Effector CD8-positive, alpha-beta T cell (primary cell): ENCODE measurements around the gene KCTD15.

ENCODE experiments used
- DNase-seq: peaks from one replicate; lab custom pipeline; 2025; lab: John Stamatoyannopoulos, UW
- total RNA-seq, 4 experiments: gene quantifications; one replicate each; lab custom pipeline; 2026; lab: John Stamatoyannopoulos, UW

Gene KCTD15, protein sequence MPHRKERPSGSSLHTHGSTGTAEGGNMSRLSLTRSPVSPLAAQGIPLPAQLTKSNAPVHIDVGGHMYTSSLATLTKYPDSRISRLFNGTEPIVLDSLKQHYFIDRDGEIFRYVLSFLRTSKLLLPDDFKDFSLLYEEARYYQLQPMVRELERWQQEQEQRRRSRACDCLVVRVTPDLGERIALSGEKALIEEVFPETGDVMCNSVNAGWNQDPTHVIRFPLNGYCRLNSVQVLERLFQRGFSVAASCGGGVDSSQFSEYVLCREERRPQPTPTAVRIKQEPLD
- 1.8 to 3.7 (median 2.9) reads per million in 4 experiments for total RNA-seq

DNA sequence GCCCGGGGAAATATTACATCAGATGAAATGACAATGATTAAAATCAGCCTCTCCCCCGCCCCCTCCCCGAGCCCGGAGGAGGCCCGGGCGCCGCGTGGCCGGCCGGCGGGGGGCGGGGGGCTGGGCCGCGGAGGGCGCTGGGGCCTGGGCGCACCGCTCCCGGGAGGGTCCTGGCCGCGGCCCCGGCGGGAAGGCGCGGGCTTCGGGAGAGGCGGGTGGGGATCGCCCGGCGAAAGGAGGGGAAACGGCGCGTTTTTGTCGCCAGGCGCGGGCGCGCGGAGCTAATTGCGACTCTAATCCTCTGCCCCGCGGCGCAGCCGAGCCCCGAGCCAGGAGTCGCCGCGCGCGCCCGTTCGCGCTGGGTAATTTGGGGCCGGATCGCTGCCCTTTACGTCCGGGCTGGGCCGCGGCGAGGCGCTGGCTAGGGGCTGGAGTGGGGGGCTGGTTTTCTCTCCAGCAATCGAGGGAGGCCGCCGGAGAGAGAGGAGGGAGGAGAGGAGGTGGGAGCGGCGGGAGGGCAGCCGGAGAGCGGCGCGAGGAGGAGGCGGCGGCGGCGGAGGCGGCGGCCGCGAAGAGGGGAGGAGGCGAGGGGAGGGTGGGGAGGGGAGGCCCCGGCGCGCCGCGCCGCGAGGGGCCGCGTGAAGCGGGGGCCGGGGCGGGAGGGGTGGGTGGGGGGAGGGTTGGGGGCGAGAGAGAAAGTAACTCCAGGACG lies at the start of gene KCTD15:
Gene KCTD15, plus strand, starts transcription at position 707 of the 712 bp plus-strand sequence. CDS start 3,585 bp downstream, outside the sequence.
- DNase-seq: no peak

DNA sequence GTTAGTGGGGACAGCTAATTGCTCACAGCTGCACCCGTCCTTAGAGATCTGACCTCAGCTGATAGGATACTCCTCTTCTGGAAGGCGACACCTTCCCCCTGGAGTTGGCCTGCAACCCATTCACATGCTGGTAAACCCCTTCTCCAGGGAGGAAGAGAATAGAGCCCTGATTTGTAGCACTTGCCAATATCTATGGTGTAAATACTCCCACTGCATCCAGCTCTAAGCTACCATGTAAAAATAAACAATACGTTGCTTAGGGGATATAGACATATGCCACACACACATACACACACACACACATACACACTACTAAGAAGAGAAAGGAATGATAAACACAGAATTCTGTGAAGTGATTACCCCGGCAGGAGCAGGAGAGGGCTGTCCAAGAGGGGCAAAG lies 49.4 kb upstream of the KCTD15 start:
- DNase-seq: no peak

DNA sequence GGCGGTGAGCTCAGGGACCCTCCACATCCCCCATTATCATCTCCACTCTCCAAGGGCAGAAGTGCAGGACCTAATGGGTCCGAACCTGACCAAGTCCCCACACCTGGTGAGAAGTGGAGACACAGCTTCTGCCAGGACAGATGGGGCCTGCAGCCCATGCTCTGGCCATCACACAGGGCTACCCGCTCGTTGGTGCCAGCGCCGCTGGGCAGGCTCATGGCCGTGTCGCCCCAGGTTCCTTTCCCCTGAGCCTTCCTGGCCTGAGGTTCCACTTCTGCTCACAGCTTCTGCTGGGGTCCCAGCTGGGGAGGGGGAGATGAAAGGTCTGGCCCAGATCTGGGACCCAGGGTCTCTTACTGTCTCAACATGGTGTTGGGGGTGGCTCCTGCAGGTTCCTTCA lies 48.4 kb upstream of the KCTD15 start:
- DNase-seq: no peak

DNA sequence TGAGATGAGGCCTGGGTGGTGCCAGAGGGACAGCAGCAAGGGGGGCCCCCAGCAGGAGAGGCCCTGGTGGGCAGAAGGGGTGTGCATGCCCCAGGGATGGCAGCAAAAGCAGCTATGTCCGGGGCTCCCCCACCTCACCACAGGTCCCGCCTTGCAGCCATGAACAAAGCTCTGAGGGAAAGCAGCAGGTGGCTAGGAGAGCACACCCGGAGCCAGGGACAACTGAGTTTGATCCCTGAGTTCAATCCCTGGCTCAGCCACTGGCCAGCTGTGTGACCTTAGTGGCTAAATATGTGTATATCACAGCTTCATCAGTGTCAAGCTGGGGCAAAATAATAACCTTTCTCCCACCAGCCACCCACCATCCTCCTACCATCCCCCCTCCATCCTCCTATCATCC lies 47.7 kb upstream of the KCTD15 start:
- DNase-seq: no peak

DNA sequence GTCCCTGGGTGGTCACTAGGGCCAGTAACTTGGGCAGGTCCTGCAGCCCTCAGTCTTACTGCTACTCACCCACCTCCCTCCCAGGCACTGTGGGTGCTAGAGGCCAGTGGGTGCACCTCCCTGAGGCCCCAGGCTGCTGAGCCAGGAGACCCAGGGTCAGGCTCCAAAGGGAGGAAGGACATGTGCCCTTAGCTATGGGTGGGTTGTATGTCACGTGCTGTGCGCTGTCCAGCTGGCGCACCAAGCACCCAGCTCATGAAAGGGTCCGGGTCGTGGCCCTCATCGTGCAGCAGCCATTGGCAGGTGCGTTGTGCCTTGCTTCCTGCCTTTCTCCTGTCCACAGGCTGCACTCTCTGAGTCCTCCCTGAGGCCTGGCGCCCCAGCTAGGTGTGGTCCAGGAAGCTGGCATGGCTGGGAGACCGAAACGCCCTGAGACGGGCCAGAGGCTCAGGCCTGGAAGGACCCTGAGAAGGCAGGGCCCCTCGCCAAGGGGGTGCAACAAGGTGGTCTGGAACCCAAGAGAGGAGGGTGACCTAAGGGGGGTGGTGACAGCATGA lies 47.0 kb upstream of the KCTD15 start:
- DNase-seq: no peak

DNA sequence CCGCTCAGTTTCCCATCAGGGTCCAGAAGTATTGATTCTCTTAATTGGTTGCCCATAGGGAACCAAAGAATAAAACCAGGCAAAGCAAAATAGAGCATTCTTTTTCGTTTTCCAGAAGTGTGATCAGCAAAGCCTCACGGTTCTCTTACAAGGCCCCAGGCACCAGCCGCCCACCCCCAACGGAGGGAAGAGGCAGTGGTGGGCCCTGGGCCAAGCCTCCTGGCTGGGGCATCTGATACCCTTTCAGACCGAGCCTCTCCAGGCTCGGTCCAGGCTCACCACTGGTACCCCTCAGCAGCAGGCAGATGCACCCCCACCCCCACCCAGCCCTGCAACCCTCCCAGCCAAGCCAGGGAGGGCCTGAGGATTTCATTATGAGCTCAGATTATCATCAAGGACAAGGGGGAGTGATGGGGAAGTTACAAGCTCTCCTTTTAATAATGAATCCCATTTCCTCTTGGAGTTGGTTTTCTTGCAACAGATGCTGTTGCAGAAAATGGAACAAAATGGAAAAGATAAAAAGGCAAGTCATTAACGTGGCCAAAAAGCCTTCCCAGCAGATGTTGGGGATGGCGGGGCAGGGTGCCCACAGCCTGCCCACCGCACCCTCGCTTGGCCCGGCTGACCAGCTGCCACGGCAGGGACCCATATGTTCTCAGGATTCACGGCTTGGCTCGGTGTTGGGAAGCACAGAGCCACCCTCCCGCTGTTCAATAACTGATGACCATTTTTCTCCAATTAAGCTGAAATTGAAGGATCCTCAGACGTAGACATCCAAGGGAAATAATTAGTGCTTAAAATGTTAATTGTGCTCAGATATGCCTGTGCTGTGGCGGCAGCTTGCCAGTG lies 45.9 kb upstream of the KCTD15 start:
- DNase-seq: no peak

DNA sequence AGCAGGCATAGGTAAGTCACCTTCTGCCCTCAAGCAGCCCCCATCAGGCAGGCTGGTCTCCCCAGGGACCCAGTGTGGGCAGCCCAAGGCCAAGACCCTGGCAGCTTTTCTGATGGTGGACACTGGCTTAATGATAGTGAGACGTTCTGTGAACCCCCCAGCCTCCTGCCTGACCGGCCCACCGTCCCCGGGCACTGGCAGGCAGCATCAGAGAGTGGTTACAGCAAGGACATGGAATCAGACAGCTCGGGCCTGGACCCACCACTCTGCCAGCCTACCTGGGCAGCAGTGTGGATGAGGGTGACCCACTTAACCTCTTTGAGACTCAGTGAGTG lies 45.3 kb upstream of the KCTD15 start:
- DNase-seq: no peak

DNA sequence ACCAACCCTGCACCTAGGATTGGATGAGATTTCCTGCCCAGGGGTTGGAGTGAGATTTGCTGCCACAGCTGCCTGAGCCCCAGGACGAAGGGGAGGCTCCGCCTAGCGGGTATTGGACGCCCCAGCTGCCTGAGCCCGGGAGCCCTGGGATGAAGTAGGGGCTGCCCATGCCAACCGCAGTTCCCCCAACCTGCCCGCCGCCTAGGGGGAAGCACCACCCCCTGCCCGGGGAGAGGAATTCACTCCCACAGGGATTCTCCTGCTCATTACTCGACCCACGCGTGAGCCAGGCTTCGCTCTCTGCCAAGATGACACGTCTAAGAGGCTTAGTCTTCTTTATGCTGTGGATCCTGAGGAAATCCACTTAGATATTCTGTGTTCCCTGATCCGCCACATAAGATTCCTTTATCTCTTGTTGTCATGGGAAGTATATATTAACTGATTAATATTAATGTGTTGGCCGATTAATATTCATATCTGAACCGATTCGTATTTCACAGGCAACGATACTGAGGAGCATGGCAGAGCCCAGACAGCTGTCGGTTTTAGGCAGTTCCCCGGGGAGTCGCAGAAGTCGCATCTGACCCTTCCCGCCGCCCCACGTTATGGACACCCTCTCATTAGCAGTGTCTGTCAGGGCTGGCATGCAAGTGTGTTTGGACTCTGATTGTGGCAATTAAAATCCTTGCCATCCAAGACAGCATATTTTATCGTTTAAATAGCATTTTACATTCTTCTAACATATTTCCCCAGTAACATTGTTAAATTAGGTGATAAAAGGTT lies 44.5 kb upstream of the KCTD15 start:
- no peak for DNase-seq

DNA sequence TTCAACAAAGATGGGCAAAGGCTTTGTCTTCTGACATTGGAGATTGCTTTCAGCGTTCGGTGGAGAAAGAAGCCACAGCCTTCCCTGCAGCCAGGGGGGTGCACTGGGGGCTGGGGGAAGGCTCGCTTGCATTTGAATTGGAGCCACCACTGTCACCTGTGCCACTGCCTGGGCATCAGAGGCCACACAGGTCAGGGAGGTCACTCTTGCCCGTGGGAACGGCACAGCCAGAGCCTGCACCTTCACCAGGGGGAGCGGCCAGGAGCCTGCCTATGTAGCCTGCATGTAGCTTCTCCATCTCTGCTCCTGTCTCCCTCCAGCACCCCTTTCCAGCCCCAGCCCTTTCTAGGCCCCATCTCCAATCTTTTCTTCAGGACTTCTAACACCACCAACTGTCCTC lies 43.7 kb upstream of the KCTD15 start:
- no peak for DNase-seq

DNA sequence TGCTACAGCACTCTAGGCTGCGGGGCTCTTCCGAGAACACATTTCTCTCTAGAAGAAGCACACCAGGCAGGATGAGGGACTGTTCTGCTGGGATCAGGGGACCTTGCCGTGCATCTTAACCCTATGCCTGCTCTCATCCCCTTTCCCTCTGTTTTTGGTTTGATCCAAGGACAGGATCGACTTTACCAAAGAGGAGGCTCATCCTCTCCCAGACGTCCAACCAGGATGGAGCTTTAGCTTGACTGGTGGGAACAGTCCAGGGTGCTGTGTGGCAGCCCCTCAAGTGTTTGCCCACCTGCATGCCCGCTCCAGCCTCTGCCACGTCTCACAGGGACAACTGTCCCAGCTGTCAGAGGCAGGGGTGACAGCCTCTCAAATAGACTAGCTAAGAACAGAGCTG lies 42.3 kb upstream of the KCTD15 start:
- DNase-seq: no peak

DNA sequence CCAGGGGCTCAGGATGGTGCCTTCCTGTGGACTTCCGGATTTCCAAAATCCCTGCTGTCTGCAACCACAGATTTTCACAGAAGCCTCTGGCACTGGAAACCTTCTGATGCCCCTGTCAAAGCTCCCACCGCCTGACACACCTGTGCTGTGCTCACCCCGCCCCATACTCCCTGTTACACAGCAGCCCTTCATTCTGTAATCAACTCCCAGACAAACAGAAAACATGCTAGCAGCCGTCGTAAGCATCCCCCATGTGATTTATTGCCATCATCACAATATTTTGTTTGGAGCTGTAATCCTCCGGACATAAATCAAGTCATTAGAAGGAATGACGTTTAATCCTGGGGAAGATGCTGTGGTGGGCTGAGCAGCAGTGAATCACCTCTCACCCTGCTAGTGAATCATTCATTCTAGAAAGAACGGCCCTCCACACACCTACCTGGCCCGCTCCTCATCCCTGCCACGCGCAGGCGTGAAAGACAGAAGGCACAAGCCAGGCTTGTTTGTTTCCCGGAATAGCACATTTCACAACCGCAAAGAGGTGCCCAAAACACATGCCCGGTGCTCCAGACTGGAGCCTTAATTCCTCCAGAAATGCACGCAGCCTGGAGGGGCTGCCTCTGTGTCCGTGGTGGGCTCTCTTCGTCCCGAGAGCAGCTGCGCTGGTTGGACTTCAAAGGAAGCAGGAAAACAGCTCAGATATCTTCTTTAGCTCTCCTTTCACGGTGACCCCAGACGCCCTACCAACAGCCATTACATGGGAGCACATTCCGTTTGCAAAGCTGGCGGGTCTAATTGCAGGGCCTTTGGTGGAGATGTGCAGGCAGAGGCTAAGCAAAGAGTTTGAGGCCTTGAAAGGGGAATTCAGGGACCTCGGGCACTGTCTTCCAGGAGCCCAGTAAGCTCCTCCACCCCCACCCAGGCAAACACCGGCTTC lies 41.3 kb upstream of the KCTD15 start:
- no peak for DNase-seq

DNA sequence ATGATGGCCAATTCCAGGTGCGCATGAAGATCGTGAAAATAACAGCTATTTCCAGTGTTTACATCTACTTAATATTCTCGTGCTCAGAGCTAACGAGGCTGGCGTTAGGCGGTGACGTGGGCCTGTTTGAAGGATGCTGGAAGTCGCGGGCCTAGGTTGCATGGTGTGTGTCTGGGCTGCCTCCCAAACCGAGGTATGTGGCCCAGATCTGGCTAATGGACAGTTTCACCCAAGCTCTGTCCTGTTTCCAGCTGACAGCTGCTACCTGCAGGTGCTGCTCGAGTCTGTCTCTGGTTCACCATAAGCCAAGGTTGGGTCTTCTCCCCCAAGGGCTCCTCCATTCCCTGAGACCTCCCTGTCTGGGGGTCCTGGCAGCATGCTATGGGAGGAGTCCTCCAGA lies 40.5 kb upstream of the KCTD15 start:
- DNase-seq: no peak

DNA sequence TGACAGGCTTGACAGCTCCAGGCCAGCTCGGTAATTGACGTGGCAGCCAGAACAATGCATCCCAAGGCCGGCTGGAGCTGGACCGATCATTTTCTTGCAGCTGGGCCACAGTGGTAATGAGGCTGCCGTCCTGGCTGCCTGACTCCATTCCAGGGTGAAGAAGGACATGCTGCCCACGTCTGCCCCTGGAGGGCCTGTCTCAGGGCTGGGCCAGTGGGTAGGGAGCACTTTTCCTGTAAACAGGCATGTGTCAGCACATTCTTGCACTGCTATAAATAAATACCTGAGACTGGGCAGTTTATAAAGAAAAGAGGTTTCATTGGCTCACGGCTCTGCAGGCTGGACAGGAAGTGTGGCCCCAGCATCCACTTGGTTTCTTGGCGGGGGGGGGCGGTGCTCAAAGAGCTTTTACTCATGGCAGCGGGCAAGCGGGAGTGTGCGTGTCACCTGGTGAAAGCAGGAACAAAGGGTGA lies 38.1 kb upstream of the KCTD15 start:
- no peak for DNase-seq

DNA sequence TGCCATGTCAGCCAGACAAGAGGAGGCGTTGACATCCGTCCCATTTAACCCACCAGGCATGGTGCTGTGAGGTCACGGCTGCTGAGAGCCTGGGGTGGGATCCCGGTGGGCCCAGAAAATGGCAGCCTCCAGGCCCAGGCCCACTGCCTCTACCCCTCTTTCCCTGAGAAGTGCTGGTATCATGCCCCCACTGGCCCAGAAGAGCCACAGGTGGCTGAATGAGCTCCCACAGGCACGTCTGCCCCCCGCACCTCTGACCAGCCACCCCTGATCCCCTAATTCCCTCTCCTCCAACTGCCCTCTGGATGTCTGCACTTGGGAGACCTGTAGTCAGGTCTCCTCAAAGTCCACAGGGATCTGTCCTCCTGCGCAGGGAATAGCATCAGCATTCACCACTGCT lies 37.3 kb upstream of the KCTD15 start:
- DNase-seq: no peak

DNA sequence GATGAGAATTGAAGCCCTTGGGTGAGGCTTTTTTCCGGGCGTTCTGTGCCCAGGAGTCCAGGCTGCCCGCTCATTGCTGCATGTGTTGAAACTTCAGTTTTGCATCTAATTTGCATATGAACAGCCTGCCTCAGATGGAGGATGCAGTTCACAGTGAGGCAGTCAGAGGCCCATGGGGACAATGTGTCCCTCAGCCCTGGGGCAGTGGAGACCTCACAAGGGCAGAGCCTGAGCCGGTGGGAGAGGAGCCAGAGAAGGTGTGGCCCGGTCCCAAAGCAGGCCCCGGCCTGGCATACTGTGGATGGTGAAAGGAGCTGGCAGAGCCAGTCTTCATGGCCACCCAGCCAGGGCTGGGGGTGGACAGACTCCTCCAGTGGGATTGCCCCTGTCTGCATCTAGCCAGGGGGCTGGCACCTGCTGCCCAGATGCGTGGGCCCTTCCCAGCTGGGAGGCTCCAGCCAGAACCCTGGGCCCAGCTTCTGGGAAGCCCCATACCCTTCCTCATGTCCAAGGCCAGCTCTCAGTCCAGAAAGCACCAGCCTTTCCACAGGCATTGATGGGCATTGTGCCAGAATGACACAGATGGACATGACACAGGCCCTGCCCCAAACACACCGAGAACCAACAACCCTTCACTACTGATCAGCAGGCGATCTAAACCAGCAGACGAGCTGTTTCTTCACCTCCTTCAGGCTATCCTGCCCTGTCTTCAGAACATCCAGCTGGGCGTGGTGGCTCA lies 32.9 kb upstream of the KCTD15 start:
- DNase-seq: no peak

DNA sequence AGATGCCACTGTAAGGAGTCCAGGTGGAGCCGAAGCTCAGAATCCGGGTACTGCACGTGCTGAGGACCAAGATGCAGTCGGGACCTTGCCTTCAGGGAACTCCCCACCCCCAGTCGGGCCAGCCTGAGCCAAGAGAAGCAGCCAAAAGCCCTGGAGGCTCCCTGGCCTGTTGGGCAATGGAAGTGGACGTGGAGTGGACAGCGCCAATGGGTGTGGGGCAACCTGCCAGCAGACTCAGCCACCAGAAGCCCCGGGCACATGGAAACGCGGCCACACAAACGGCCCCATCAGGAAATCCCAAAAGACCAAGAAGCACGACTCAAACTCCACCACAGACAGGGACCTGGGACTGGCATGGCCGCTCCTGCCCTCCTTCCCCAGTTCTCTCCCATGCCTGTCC lies 30.0 kb upstream of the KCTD15 start:
- no peak for DNase-seq

DNA sequence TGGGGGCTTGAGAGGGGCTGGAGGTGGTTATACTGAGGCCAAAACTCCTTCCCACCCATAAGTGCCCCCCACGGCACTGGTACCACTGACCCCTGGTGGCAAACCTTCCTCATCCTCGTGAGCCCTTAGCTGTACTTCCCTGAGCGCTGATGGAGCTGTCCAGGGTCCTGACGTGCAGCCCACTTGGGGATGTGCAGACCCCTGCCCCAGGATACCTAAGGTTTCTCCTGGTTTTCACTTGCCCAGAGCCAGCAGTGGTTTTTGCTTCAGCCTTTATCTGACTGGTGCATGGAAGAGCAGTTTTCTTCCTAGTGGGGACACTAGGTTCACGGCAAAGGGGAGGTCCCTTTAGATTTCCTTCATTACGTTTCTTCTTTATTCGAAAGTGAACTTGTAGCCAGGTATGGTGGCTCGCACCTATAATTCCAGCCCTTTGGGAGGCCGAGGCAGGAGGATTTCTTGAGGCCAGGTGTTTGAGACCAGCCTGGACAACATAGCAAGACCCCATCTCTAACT lies 28.7 kb upstream of the KCTD15 start:
- DNase-seq: no peak

DNA sequence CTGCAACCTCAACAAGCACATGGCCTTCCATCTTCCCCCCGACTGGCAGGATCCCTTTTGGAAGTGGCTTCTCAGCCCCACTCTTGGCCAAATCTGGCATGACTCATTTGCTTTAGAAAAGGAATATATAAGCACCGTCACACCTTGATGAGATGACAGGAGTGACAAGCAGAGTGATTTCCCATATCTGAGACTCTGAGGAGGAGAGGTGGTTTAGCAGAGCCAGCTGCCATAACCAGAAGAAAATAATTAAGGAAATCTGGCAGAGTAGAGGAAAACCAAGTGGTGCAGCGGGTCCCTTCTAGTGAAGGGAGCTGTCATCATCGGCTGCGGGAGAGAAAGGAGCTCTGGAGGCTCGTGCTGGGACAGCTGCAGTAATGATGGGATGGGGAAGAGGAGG lies 27.5 kb upstream of the KCTD15 start:
- no peak for DNase-seq

DNA sequence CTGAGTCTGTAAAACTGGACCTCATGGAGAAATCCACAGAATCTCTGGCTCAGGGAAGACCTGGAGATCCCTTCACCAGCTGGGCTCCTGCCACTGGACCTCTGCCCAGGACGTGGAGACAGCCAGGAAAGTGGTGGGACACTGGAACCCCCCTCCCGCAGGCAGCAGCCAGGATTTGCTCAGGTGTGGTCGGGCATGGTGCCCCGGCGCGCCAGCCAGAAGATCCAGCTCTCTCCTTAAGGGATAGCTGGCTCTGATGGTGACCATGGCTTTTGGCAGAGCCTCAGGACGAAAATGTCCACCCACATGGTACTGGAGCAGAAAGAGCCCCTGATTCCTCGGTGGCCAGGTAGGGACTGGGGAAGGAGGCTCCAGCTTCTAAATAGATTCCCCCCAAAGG lies 26.6 kb upstream of the KCTD15 start:
- no peak for DNase-seq
